Measurements from ENCODE around the gene RRH.

- no peak for TF ChIP-seq CTCF (IDR thresholded peaks at IDR 0.05)
- TF ChIP-seq POLR2A (IDR thresholded peaks at IDR 0.05), result no peak
These were observed 32.7 kb upstream of the RRH start for GRCh38 chr4:109795059-109795458.
